Muscle of arm (tissue), 14 donors: ENCODE measurements around the gene TBX5. TPM values are rescaled to one million over a fixed set of nuclear protein-coding genes. Genes with fewer than 3 reads are reported as not detected.

Experiments
- DNase-seq: peaks from one replicate; pipeline ENCODE4 v3.0.0-alpha.2; 2013
- long read RNA-seq, 11 donors: transcript quantifications; one replicate each; lab custom pipeline, GENCODE V29; 2026
- polyA plus RNA-seq, 12 donors: library from polyadenylated mRNA; unstranded; fragments of 120-200 nt; gene quantifications; one replicate each; pipeline ENCODE4 v1.2.1, GENCODE V29; 2013; ENCODE audit not compliant: insufficient read length in 12 of 12

The TBX5 gene
- polyA plus RNA-seq: 10 to 100 TPM in 1 of 12 donors, 1 to 10 TPM in 10, not detected in 1; 2.2 to 11.7 (median 3.6) TPM
- long read RNA-seq, donor 1: 0 reads
- long read RNA-seq, donor 2, partial matches to known transcripts: 0 of 2 reads
- long read RNA-seq, donor 2, other reads (novel, unspliced or antisense): 0 of 2 reads
- long read RNA-seq, donor 3: 0 reads
- long read RNA-seq, donor 4: 0 reads
- long read RNA-seq, donor 5: 0 reads
- long read RNA-seq, donor 6: 0 reads
- long read RNA-seq, donor 7: 0 reads
- long read RNA-seq, donor 8: 0 reads
- long read RNA-seq, donor 9: 0 reads
- long read RNA-seq, donor 10, partial matches to known transcripts: 0 of 3 reads
- long read RNA-seq, donor 10, other reads (novel, unspliced or antisense): 0 of 3 reads
- long read RNA-seq, donor 11, partial matches to known transcripts: 0 of 1 reads
- long read RNA-seq, donor 11, other reads (novel, unspliced or antisense): 0 of 1 reads

DNA sequence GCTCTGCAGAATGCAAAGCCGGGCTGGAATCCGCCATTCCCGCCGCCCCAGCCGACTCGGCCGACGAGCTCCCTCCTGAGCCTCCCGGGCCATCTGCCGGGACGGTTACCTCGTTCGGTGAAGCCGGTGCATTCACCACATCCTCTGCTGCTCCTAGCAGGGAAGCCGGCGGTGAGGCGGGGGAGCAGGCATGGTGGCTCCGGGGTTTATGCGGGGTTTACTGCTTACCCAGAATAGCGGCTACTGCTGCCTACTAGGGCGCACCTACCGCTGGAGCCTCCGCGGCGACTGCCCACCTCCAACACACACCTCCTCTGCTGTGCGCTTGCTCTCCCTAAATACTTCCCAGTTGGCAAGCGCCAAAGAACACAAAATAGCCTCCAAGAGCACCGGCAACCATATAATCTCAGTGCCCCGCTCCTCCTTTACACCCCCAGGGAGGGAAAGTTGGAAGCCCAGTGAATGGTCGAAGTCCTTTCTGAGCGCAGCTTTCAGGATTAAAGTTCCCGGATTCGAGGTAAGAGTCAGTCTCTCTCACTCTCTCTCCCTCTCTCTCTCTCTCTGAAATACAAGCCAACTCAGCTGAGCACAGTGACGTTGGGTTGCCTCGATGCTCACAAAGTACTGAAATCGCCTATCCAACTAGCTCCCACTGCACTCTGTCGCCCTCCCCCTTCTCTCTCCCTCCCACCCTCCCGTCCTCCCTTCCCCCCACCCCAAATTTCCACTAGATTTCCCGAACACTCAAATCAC lies at the start of gene TBX5:
Gene TBX5 (minus strand): TSS at position 626 of the 753 bp plus-strand sequence. CDS start 2,246 bp downstream, outside the sequence.
- peak; percentile 86 for DNase-seq

- DNase-seq: no peak
Observed at GRCh38 chr12:114451657-114452056, 45.7 kb upstream of the TBX5 start.

GRCh38 chr12:114450515-114451300 lies 44.8 kb upstream of the TBX5 start:
- no peak for DNase-seq

DNA sequence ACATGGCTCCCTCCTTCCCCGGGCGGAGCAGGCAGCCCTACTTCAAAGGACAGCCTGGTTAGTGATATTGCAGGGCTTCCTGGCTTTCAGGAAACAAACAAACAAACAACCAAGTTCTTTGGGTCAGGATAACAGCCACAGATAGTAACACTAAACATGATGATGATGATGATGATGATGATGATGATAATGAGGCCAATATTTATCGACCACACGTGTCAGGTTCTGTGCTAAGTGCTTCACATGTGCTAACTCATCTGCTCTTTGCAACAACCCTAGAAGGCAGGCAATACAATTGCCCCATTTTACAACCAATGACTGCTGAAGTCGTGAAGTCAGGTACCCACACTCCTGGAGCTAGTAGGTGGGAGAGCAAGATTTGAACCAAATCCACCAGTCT lies 44.1 kb upstream of the TBX5 start:
- no peak for DNase-seq

DNA sequence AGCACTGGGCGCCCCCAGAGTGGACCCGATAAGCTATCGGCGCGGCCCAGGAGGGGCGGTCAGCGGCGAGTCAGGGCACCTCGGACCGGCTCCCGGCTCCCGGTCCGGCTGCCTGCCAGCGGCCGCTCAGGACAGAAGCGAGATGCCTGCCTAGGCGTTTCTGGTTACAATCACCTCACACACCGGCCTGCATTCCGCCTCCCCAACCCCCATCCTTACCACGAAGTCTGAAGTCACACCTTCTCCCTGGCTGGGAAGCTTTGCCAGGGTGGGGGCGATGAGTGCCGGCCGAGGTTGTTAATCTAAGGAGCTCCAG lies 42.6 kb upstream of the TBX5 start:
- no peak for DNase-seq

DNA sequence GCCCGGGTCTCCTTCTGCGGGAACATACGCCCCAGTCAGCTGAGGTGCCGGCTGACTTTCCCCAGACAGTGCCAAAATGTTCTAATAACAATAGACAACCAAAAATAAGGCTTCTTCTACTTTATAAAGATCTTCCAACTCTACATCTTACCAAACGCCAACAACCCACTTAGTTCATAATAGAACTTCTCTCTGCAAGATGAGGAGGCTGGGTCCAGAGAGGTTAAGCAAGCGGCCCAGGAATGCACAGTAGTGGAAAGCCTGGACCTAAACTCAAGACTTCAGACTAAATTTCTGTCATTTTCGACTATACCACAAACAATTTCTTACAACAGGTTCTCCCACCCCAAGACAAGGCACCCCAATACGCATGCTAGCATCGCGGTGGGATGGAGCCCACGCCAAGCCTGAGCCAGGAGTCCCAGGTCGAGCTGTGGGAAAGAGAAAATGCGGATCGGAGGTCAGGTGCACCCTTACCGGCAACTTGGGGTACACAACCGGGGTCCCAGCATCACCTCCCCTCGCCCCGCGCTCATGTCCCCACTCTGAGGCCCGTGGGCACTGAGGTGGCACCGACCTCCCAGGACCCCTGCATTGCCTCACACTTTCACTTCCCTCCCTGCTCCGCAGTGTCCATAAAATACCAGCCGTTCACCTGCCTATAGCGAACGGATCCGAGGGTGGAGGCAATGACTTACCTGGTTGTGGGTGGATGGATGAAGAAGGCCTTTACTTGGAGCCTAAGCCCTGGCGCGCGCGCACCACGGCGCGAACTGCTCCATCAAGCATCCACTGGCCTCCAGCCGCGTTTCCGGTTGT lies 42.1 kb upstream of the TBX5 start:
- no peak for DNase-seq

DNA sequence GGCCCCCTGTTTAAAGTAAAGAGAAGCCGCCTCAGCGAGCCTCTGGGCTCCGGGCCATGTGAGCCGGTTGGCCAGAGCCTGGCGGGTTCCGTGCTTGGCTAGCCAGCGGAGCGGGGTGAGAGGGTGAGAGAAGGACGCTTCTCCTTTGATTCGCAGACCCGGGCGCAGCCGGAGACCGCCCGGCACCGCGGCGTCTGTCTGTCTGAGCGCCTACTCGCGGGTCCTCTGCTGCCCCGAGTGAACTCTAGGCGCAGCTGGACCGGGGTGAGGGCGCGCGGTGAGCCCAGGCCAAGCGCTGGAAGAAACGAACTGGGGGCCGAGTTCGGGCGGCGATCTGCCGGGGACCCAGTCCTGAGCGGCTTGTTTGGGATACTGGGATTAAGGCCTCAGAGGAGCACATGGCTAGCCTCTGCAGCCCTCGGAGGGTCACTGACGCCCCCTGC lies 41.4 kb upstream of the TBX5 start:
- no peak for DNase-seq

- DNase-seq: no peak
Observed at GRCh38 chr12:114445401-114446323, 39.7 kb upstream of the TBX5 start.

GRCh38 chr12:114444422-114445279 lies 38.7 kb upstream of the TBX5 start:
- no peak for DNase-seq

DNA sequence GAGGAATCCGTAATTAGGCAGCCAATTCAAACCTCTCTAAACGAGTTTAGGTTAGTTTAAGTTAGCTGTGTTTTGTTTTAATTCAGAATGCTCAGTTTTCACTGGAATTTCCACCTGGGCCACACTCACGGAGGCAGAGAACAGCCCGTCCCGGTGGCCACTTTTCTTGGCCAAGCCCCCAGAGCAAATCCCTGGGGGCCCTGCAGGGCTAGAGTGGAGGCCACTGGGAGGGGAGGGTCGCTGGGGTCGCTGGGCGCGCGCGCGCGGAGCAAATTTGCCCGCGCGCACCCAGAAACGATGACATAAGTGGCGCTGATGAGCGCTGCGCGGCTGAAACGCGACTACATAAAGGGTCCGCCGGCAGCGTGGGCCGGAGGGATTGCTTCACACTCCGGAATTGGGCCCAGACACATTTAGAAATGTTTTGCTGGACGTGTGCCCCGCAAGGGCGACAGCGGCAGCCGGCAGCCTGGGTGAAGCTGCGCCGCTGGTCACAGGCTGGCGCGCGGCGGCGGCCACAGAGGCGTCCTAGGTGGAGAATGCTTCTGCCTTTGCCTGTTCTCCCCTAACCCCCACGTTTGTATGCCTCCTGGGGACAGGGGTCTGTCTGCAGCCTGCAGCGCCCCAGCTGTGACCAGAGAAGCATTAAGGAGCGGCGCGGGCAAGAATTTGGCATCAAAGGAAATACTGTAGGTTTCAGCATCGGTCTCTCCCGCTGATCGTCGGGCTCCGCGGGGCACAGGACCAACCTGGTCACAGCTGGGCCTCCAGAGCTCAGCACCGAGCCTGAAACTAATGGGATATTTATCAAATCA lies 37.9 kb upstream of the TBX5 start:
- no peak for DNase-seq

- no peak for DNase-seq
Observed at GRCh38 chr12:114442578-114442977, 36.6 kb upstream of the TBX5 start.

DNA sequence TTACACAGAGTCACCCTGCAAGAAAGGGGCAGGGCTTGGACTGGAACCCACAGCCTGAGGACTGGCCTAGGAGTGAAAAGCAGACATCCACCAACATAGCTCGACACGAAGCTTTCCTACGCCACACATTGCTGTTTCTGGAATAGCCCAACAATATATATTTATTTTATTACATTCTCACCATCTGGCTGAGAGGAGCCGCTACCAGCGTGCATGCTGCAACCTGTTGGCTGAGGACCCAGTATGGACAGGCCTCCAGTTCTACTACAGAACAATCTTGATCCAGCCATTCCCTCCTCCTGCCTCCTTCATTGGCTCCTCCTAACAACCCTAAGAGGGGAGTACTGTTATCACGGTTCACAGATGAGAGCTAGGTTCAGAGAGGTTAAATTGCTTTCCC lies 35.6 kb upstream of the TBX5 start:
- DNase-seq: no peak

DNA sequence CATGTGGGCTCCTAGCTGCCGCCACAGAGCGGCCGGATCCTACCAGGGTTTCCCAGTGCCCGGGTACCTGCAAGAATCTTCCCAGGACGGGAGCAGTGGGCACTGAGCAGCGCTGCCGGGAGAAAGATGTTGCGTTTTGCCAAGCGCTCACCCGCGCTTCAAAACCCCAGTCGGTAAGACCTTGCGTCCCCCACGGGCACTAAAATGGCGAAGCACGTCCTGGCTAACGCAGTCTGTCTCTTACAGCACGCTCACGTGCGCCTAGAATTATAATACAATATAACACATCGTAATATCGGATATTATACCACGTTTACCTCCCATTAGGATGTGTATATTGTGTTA lies 35.1 kb upstream of the TBX5 start:
- no peak for DNase-seq

GRCh38 chr12:114440270-114441038 lies 34.5 kb upstream of the TBX5 start:
- DNase-seq: no peak

GRCh38 chr12:114439817-114440216 lies 33.9 kb upstream of the TBX5 start:
- DNase-seq: no peak

DNA sequence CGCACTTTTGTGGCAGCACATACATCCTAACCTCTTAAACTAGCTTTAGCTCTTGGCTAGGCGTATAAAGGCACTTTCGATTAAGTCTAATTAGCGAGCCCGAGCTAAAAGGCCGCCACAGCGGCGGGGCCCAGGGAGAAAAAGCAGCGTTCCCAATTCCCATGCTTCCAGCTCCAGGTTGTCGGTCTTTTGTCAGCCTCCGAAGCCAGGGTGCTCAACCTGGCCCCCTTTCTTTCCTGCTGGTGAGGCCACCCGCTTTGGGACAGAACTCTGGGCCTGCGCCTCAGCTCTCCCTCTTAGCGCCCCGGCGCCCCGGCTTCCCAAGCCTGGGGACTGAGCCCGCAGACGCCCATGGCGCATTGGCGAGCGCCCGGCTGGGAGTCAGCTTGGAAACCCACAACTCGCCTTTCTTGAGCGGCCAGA lies 33.3 kb upstream of the TBX5 start:
- DNase-seq: no peak

GRCh38 chr12:114438635-114439256 lies 32.8 kb upstream of the TBX5 start:
- DNase-seq: no peak
